Measurements from ENCODE around the gene NDRG3.

NDRG3 gene

DNA sequence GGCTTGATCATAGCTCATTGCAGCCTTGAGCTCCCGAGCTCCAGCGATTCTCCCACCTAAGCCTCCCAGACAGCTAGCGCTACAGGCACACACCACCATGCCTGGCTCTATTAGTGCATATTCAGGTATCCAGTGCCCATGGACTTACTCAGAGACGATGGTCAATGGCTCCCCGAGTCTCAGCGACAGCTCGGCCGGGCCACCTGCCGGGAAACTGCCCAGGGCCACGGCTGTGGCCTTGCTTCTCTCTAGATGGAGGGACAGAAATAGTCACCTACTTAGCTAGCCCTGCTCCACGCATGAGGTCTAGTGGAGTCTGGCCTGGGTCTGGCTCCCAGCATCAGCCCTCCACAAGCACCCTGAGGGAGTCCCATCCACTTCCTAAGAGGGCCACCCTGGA, 111.5 kb downstream of the NDRG3 start:
- H3K27ac ChIP-seq (replicated peaks): no peak overlapping the region
- TF ChIP-seq, protein P1, sequence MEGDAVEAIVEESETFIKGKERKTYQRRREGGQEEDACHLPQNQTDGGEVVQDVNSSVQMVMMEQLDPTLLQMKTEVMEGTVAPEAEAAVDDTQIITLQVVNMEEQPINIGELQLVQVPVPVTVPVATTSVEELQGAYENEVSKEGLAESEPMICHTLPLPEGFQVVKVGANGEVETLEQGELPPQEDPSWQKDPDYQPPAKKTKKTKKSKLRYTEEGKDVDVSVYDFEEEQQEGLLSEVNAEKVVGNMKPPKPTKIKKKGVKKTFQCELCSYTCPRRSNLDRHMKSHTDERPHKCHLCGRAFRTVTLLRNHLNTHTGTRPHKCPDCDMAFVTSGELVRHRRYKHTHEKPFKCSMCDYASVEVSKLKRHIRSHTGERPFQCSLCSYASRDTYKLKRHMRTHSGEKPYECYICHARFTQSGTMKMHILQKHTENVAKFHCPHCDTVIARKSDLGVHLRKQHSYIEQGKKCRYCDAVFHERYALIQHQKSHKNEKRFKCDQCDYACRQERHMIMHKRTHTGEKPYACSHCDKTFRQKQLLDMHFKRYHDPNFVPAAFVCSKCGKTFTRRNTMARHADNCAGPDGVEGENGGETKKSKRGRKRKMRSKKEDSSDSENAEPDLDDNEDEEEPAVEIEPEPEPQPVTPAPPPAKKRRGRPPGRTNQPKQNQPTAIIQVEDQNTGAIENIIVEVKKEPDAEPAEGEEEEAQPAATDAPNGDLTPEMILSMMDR (IDR thresholded peaks at IDR 0.05; ENCODE audit: insufficient read depth, low read length): no peak
- TF ChIP-seq POLR2AphosphoS5 (IDR thresholded peaks at IDR 0.05; ENCODE audit: low read depth): no peak
- TF ChIP-seq SPI1 (IDR thresholded peaks at IDR 0.05; ENCODE audit: borderline replicate concordance, low read depth): no peak
- no peak for TF ChIP-seq GABPA (IDR thresholded peaks at IDR 0.05; ENCODE audit: low read depth)
- TF ChIP-seq, protein P2, sequence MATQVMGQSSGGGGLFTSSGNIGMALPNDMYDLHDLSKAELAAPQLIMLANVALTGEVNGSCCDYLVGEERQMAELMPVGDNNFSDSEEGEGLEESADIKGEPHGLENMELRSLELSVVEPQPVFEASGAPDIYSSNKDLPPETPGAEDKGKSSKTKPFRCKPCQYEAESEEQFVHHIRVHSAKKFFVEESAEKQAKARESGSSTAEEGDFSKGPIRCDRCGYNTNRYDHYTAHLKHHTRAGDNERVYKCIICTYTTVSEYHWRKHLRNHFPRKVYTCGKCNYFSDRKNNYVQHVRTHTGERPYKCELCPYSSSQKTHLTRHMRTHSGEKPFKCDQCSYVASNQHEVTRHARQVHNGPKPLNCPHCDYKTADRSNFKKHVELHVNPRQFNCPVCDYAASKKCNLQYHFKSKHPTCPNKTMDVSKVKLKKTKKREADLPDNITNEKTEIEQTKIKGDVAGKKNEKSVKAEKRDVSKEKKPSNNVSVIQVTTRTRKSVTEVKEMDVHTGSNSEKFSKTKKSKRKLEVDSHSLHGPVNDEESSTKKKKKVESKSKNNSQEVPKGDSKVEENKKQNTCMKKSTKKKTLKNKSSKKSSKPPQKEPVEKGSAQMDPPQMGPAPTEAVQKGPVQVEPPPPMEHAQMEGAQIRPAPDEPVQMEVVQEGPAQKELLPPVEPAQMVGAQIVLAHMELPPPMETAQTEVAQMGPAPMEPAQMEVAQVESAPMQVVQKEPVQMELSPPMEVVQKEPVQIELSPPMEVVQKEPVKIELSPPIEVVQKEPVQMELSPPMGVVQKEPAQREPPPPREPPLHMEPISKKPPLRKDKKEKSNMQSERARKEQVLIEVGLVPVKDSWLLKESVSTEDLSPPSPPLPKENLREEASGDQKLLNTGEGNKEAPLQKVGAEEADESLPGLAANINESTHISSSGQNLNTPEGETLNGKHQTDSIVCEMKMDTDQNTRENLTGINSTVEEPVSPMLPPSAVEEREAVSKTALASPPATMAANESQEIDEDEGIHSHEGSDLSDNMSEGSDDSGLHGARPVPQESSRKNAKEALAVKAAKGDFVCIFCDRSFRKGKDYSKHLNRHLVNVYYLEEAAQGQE (IDR thresholded peaks at IDR 0.05; ENCODE audit: insufficient replicate concordance, low read depth): no peak
- no peaks in the 10 kb centered on the region for H3K27me3 ChIP-seq (ENCODE audit: insufficient read depth, poor library complexity, severe bottlenecking)
- DNase-seq (ENCODE audit: low read depth in 1 of 2, low spot score in 1 of 2): no peak
- no peak overlapping the region for H3K4me3 ChIP-seq (replicated peaks; ENCODE audit: insufficient read depth, low read length)

DNA sequence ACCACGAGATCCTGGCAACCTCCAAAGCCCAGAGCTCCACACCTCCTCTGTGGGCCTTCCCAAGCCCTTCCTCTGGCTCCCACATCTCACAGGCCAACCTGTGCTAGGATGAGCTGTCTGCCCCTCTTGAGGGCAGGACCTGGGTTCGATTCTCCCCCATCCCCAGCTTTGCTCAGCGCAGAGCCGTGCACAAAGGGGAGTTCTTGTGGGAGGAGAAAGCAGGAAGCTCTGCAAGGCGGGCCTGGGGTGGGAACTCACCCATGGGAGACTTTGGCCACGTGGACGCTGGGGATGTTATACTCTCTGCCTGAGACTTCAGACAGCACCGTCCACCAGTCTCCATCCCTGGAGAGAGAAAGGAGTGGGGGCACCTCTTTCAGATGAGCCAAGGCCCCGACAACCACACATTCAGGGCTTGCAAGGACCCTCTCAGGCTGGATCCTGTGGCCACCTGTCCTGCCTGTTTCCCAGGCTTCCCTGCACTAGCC, 112.6 kb downstream of the NDRG3 start:
- Histone ChIP-seq H3K27me3 (ENCODE audit: insufficient read depth, poor library complexity, severe bottlenecking) (no peaks in the 10 kb centered on the region), H3K4me3 (replicated peaks; ENCODE audit: insufficient read depth, low read length) (no peak overlapping the region), H3K27ac (replicated peaks) (no peak overlapping the region)
- no peak for DNase-seq (ENCODE audit: low read depth in 1 of 2, low spot score in 1 of 2)
- TF ChIP-seq POLR2AphosphoS5 (IDR thresholded peaks at IDR 0.05; ENCODE audit: low read depth) (no peak), GABPA (IDR thresholded peaks at IDR 0.05; ENCODE audit: low read depth) (no peak)

DNA sequence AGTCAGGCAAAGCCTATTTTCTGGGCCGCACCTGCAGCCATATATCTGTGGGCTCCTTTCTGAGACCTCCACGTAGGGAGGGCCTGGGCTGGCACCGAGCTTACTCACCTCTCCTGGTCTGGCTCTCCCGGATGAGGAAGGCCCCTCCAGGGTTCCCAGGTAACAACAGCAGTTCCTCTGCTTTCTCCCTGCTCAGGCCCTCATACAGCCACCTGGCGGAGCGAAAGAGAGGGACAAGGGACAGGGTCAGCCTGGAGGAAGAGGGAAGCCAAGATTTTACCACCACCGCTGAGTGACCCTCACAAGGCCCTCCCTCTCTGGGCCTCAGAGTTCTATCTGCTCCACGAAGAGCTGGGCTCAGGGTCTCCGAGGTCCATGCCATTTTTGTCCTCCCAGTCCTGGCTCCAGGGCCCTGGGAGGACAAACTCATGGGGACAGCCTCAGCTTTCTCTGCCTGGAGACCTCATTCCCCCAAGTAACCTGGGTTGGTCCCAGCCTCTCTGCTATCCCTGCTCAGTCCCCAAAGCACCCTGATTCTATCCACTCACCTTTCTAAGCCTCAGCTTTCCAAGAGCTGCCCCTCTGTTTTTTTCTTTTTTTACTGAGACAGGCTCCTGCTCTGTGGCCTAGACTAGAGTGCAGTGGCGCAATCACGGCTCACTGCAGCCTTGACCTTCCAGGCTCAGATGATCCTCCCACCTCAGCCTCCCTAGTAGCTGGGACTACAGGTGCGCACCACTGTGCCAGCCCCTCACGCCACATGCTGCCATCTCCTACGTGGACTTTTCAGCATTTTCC, 113.2 kb downstream of the NDRG3 start:
- Histone ChIP-seq H3K4me3 (replicated peaks; ENCODE audit: insufficient read depth, low read length) (no peak overlapping the region), H3K27me3 (ENCODE audit: insufficient read depth, poor library complexity, severe bottlenecking) (no peaks in the 10 kb centered on the region), H3K27ac (replicated peaks) (no peak overlapping the region)
- no peak for DNase-seq (ENCODE audit: low read depth in 1 of 2, low spot score in 1 of 2)
- TF ChIP-seq GABPA (IDR thresholded peaks at IDR 0.05; ENCODE audit: low read depth) (no peak), SPI1 (IDR thresholded peaks at IDR 0.05; ENCODE audit: borderline replicate concordance, low read depth) (no peak), POLR2AphosphoS5 (IDR thresholded peaks at IDR 0.05; ENCODE audit: low read depth) (no peak)
- TF ChIP-seq, protein P2 (IDR thresholded peaks at IDR 0.05; ENCODE audit: insufficient replicate concordance, low read depth): no peak
- TF ChIP-seq, protein P1 (IDR thresholded peaks at IDR 0.05; ENCODE audit: insufficient read depth, low read length): no peak

DNA sequence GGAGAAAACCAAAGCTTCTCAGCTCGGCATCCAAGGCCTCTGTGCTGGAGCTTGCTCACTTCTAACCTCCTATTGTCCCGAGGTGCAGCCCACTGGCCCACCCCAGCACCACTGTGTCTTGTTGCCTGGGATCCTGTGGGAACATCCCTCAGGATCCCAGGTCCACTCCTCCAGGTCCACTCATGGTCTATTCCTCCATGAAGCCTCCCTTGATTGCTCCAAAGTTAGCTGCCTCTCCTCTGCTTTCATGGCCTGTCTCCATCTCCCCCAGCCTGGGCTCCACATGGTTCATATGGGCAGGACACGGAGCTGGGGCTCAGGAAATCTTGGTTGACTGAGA, 113.8 kb downstream of the NDRG3 start:
- Histone ChIP-seq H3K27me3 (ENCODE audit: insufficient read depth, poor library complexity, severe bottlenecking) (no peaks in the 10 kb centered on the region), H3K27ac (replicated peaks) (peak overlapping the region; percentile 35), H3K4me3 (replicated peaks; ENCODE audit: insufficient read depth, low read length) (no peak overlapping the region)
- DNase-seq (ENCODE audit: low read depth in 1 of 2, low spot score in 1 of 2): no peak
- no peak for TF ChIP-seq GABPA (IDR thresholded peaks at IDR 0.05; ENCODE audit: low read depth)
- TF ChIP-seq, protein P1 (IDR thresholded peaks at IDR 0.05; ENCODE audit: insufficient read depth, low read length): no peak
- no peak for TF ChIP-seq POLR2AphosphoS5 (IDR thresholded peaks at IDR 0.05; ENCODE audit: low read depth)
- TF ChIP-seq SPI1 (IDR thresholded peaks at IDR 0.05; ENCODE audit: borderline replicate concordance, low read depth): no peak
- TF ChIP-seq, protein P2 (IDR thresholded peaks at IDR 0.05; ENCODE audit: insufficient replicate concordance, low read depth): no peak
